Adipose tissue (tissue), 3 donors: ENCODE measurements around the gene TYSND1. TPM values are rescaled to one million over a fixed set of nuclear protein-coding genes. Genes with fewer than 3 reads are reported as not detected.
"Not testable (repeated sequence)": the region's sequence is repeated elsewhere in the genome, so short reads cannot be mapped to it uniquely, and the experiment has no call there.

Experiments
- H3K27ac ChIP-seq: one replicate; pipeline ENCODE4 v1.5.1; 2013; ENCODE audit warnings: low read depth, low read length
- WGBS, 3 donors: extraction: QIAGEN DNeasy Blood & Tissue Kit; methylation state at CpG; one replicate each; pipeline ENCODE4 v1.1.7; 2013; 5-methylcytosine and 5-hydroxymethylcytosine counted together
- polyA plus RNA-seq, 3 donors: library from polyadenylated mRNA; stranded (reverse); fragments of 200-250 nt; gene quantifications; one replicate each; pipeline ENCODE4 v1.2.3, GENCODE V29; 2013
- donor health status: healthy with polysubstance abuse.
- donor health status: Bipolar disorder and iron deficiency.
- donor health status: healthy.

TYSND1 gene
- polyA plus RNA-seq, 3 donors = 8.0 to 14.9 (median 9.6) TPM

DNA sequence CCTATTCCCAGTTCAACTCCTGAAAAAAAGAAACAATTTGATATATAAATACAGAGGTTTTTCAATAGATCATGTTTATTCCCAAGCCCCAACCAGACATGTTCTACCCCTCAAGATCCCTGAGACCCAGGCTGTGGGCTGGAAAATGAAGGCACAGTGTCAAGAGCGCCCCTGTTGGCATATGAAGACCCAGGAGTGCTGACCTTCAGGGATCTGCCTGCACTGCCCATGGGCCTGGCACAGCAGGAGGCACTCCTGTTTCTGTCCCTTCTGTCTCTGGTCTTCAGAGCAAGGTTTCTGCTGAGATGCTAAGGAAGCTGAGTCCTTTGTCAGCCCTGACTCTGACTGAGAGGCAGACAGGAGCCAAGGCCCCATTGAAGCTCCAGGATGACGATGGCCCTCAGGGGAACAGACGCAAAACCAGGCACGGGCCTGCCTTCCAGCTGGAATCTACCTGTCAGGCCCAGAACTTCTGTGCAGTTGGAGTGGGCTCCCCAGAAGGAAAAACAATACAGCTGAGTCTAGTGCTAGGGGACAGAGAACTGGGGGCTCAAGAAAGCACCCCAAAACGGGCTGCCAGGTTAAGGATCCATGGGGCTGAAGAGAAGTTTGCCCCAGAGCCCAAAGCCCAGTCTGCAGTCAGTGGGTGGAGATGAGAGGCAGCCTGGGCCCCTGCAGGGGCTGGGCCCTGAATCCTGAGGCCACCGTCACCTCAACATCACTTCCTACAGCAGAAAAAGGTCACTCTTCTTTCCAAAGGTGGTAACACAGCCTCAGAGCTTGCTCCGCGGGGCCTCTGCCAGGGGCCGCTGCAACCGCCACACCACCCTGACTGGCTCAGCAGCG, 7.1 kb downstream of the TYSND1 start:
- 91 to 94% (median 92%) methylated on average over 11 of the region's 11 CpGs for WGBS, 3 donors
- H3K27ac ChIP-seq = no peak overlapping the region

DNA sequence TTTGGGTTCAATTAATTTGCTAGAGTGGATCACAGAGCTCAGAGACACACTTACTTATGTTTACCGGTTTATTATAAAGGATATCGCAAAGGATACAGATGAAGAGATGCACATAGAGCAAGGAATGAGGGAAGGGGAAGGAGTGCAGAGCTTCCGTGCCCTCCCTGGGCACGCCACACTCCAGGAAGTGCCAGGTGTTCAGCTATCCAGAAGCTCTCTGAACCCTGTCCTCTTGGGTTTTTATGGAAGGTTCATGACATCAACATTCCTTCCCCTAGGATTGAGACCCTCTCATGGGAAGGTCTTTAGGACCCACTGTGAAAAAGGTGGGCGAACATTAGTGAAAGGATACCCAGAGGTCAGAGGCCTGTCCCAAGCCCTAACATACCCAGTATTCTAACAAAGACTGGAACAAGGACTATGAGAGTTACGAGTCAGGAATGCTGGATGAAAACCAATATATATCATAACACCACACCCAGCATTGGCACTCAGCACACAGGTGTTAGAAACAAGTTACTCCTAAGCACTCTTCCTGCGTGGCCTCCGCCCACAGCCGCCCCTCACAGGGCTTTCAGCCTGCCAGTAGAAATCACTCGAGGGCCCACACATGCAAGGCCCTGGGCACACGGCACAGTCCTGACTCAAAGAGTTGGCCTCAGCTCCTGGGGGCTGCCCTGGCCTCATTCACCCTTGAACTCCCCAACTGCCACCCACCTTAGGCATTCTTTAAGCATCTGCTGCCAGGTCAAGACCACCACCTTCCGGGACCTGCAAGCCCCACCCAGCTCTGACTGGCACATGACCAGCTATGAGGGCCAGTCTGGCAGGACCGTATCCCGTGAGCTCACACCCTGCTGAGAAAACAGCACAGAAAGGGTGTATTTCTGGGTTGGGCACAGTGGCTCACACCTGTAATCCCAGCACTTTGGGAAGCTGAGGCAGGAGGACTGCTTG, 8.3 kb downstream of the TYSND1 start:
- no peak overlapping the region for H3K27ac ChIP-seq
- 88 to 93% (median 90%) methylated on average over 14 of the region's 14 CpGs for WGBS, 3 donors

DNA sequence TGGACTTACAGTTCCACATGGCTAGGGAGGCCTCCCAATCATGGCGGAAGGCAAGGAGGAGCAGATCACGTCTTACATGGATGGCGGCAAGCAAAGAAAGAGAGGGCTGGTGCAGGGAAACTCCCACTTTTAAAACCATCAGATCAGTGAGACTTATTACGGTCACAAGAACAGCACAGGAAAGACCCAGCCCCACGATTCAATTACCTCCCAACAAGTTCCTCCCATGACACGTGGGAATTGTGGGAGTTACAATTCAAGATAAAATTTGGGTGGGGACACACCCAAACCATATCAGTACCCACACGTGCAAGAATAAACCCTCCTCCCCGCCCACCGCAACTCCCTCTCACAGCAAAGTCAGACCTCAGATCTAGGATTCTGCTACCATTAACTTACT, 9.4 kb downstream of the TYSND1 start:
- no peak overlapping the region for H3K27ac ChIP-seq
- WGBS, 3 donors = 82 to 94% (median 84%) methylated on average over 9 of the region's 9 CpGs

DNA sequence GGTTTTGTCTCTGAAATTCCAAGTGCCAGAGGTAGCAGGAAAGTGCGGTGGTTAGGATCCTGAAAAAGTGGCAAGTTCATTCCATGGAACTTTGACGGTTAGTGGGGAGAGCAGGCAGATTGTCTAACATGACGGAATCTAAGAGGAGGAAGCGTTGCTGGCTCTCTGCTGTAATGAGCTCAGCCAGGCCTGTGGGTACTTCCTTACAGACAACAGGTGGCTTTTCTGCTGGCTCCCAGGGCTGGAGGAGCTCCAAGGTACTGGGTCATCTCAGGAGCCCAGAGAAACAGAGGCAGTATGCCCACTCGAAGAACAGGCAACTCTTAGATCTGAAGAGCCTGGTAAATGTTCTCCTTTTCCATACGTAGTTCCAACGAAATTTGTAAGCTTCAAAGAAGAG, 10.8 kb downstream of the TYSND1 start:
- no peak overlapping the region for H3K27ac ChIP-seq
- 65 to 83% (median 75%) methylated on average over 7 of the region's 7 CpGs for WGBS, 3 donors

DNA sequence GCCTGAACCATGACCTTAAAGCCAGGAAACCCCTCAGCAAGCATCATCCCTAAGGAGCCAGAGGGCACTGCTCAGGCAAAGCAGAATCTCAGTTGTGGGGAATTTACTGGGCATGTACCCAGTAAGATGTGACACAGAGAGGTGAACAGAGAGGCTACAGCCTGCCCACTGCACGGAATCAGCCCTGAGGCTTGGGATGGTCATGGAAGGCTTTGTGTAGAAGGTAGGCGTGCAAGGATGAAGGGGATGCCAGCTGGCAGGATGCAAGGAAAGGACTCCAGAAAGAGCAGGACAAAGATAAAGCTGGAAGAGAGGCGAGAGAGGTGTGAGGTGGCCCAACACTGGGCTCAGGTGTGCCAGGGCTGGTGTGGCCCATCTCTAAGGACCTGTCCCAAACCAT, 11.5 kb downstream of the TYSND1 start:
- no peak overlapping the region for H3K27ac ChIP-seq
- WGBS, 3 donors = 77 to 94% (median 93%) methylated on average over 3 of the region's 3 CpGs

DNA sequence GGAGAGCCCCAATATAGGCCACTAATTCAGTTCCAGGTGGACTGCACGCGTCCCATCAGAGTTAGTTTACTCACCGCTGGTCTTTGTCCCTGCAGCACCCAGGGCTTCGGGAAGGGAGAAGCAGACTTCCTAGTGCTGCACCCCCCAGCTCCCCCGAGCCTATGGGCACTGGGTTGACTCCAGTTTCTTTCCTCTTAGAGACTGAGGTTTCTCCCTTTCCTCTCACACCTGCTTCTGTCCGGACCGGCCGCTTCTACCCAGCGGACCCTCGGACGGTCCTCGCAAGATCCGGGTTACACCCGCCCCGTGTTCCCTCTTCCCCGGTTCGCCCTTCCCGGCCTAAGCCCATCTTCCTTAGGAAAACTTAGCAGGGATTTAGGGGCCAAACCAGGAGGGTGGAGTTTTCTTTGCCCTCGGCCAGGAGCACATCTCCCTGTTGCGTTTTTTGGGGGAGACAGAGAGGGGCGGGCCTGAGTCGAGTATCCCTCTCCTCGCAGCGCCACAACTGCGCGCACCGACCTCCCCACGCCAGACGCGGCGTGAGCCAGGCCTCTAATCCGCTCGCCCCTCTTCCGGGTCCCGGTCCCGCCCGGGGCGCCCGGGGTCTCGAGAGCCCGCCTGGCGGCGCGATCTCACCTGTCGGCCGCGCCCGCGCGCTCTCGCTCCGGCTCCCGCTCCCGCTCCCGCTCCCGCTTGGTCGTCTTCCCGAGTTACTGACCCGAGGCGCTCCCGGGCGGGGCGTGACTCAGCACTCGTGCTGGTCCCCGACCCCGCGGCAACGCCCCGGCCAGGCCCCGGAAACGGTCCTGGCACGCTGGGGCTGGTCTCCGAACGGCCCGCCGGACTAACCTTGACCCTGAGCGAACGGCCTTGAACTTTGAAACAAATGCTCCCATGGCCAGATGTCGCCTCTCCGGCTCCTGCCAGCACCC, 14.1 kb downstream of the TYSND1 start, which contains the start of gene AIFM2:
Gene AIFM2, minus strand, starts transcription at position 728 of the 932 bp plus-strand sequence. CDS start 8,741 bp downstream, outside the sequence.
- 3 to 7% (median 4%) methylated on average over 58 to 80 of the region's 80 CpGs for WGBS, 3 donors
- no peak within 1 kb of the TSS for H3K27ac ChIP-seq

DNA sequence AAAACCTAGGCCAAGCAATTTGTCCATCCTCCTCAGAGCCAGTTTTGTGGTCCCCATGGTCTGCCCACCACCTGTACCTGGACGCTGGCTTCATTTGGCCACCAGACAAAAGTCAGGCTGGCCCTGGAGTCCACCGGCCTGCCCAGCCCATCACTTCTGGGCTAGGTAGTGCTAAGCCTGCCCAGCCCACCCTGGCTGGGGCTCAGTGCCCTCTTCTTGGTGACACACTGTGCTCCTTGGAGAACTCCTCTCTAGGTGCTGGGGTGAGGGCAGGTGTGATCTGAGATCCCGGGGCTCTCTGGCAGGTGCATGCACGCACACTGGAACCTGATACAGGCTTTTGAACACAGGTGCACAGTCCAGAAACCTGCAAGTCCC, 15.0 kb downstream of the TYSND1 start:
- WGBS, 3 donors = 82 to 89% (median 85%) methylated on average over 4 of the region's 4 CpGs
- no peak overlapping the region for H3K27ac ChIP-seq

DNA sequence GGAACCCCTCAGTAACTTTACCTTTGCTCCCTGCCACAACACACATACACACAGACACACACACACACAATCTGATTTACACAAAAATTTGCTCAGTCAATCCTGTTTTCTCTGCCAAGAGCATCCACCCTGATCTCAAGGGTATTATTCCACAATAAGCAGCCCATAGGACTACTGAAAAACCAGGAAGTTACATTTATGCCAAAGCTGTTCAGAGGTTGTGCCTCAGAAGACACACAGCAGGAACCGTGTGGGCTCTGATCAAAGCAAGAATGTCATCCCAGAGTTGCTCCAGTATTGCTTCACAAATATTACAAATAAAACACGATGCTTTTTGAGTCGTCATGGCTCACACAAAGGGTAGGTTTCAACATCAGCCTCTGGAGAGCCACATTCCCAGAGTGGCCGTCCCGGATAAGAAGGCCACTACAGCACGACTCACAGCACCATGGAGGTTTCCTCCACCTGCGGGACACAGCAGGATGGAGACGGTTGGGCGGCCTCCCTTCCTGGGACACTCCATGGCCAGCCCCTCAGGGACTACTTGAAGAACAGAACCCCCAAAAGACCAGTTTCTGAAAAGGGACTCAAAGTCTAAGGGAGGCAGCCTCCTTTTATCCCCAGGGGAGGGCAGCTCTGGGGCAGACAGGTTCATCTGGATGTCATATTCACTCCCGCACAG, 15.5 kb downstream of the TYSND1 start:
- 48 to 86% (median 61%) methylated on average over 10 of the region's 10 CpGs for WGBS, 3 donors

DNA sequence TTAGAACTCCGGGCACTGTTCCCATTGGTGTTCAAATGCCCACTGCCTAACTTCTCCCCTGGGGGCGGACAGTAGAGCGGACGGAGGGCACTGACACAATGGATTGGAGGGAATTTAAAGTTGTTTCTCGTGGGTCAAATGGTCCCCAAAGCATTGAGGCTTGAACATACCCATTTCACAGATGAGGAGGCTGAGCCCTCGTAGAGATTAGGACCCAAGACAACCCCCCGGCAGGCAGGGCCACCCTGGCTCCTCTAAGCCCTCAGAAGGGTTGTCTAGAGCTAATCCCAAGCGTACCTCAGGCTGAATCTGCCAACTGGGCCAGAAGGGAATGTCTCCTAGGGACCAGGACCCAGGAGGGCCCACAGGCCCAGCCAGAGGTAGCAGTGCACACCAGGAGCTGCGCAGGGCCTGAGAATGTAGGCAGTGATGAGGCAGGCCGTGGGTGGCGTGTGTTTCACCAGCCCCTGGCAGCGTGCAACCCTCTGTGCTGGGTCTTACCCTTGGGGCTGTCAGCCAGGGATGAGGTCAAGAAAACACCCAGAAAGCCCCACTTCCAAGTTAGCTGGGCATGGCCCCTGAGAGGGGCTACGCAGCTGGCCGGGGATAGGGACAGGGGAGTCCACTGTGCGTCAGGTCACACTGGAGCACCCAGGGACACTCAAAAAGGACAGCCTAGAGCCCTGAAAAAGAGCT, 19.7 kb downstream of the TYSND1 start:
- H3K27ac ChIP-seq = no peak overlapping the region
- WGBS, 3 donors = 84 to 93% (median 90%) methylated on average over 15 of the region's 15 CpGs

More for the DNA sequence above, 15.5 kb downstream of the TYSND1 start:
- H3K27ac ChIP-seq = no peak overlapping the region

DNA sequence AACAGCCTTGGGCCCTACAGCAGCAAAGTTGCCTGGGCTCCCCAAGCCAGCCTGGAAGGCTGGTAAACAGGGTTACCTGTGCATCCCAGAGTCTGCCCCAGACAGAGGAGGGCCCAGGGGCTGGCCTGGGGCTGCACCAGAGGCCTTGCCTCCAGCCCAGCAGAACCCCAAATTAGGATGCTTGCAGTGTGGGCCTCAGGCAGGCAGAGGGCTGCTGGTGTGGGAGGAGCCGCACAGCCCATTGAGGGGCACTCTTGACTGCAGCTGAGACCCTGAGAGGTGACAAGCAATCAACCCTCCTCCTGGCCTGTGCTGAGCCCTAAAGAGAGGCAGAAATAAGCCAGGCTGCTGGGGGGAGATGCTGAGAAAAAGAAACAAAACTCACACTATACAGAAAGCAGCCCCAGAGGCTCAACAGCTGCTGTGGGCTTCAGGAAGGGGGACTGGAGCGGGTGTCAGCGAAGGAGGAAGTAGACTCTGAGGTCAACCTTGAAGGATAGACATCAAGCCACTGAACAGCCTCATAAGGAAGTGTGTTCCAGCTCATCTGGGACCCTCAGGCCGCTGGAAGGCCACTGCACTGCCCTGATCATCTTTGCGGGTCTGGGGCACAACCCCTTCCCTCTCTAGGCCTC, 20.5 kb downstream of the TYSND1 start:
- WGBS, 3 donors = 65 to 84% (median 68%) methylated on average over 5 of the region's 5 CpGs
- no peak overlapping the region for H3K27ac ChIP-seq

DNA sequence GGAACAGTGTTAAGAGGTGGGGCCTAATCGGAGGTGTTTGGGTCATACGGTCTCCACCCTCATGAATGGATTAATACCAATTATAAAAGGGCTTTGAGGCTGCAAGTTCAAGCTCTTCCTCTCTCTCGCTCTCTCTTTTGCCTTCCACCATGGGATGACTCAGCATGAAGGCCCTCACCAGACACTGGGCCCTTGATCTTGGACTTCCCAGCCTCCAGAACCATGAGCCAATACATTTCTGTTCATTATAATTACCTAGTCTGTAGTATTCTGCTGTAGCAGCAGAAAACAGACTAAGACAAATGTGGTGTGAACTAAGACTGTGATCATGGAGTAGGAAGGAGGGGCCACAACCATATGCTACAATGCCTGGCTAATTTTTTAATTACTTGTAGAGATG, 21.6 kb downstream of the TYSND1 start:
- no peak overlapping the region for H3K27ac ChIP-seq
- 95 to 97% (median 97%) methylated on average over 3 of the region's 3 CpGs for WGBS, 3 donors

DNA sequence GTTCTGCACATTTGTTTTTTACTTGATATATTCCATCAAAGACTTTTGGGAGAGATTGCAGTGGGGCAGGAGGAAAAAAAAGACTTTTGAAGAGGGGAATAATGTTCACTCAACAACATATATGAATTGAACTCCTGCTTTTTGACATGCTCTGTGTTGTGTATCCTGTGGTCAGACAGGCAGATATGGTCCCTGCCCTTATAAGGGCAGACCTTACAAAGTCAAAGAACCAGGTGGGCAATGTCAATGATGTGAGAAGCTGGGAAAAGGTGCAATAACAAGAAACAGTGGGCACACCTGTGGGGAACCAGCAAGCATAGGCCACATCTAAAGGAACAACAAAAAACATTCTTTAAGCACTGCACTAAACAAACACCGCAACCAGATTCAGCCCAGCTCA, 22.1 kb downstream of the TYSND1 start:
- no peak overlapping the region for H3K27ac ChIP-seq
- 98 to 100% (median 100%) methylated on average over 1 of the region's 1 CpG for WGBS, 3 donors

DNA sequence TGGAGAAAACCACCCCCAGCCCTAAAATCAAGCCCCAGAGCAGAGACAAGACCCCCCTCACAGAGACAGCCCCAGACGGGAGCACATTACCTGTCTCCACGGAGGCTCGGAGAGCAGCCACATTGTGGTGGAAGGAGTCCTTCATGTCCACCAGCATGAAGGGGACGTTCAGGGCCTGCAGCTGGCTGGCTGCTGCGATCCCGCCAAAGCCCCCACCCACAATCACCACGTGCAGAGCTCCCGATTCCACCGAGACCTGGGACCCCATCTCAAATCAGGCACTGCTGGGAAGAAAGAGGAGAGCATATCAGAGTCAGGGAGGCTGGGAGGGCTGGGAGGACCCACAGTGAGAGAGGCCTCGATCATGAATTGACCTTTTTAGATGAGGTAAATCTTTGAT, 22.7 kb downstream of the TYSND1 start:
- WGBS, 3 donors = 90 to 93% (median 92%) methylated on average over 10 of the region's 10 CpGs
- no peak overlapping the region for H3K27ac ChIP-seq

DNA sequence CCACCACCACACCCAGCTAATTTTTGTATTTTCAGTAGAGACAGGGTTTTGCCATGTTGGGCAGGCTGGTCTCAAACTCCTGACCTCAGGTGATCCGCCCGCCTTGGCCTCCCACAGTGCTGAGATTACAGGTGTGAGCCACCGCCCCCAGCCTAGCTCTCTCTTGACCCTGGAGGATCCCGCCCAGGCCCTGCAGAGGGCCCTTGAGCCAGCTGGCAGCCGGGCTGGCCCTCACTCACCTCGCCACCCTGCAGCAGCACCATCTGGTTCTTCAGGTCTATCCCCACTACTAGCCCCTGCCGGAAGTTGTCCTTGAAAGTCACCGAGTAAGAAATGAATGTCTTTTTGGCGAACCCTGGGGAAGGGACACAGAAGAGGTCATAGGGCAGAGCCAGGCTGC, 23.3 kb downstream of the TYSND1 start:
- WGBS, 3 donors = 88 to 94% (median 94%) methylated on average over 9 of the region's 9 CpGs
- not testable (repeated sequence) for H3K27ac ChIP-seq

DNA sequence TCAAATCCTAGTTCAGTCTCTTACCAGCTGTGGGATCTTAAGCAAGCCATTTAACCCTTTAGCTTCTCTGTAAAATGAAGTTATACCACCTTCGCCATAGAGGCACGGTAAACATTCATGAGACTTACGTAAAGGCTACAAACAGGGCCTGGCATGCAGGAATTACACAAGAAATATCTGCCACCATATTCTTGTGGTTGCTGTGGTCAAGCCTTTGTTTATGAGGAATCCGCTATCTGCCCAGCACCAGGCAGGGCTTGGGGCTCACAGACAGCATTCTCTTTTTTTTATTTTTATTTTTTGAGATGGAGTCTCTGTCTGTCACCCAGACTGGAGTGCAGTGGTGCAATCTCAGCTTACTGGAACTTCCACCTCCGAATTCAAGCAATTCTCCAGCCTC, 23.8 kb downstream of the TYSND1 start:
- H3K27ac ChIP-seq = no peak overlapping the region
- WGBS, 3 donors = 61 to 97% (median 77%) methylated on average over 5 of the region's 5 CpGs

DNA sequence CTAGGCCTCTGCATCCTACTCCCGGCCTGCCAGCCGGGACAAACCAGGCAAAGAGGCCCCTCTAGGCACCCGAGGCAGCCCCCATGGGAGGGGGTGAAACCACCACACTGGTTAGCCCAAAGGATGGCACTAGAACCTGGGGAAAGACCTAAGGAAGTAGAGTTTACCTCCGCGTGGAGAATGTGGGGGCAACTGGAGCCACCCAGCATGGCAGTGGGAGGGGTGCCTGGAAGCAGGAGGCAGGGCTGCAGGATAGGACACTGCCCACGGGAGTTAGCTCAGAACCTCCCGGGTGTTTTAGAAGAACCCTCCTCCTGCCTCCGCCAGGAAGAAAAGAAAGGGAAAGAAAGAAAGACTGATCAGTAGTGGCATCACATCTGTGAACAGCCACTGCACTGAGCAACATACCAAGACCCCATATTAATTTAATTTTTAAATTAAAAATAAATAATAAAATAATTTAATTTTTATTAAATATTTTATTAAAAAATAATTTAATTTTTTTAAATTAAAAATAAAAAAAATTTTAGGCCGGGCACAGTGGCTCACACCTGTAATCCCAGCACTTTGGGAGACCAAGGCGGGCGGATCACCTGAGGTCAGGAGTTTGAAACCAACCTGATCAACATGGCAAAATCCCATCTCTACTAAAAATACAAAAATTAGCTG, 25.1 kb downstream of the TYSND1 start:
- no peak overlapping the region for H3K27ac ChIP-seq
- WGBS, 3 donors = 90 to 95% (median 91%) methylated on average over 11 of the region's 11 CpGs
